PC-3 (cell line): Measurements from ENCODE around the gene TIAM1. TPM values are rescaled to one million over a fixed set of nuclear protein-coding genes. Genes with fewer than 3 reads are reported as not detected.

ENCODE experiments used
- ATAC-seq: fragments of 200-7000 bp; cut with Tn5 transposase; 2 replicates; pipeline ENCODE4 v1.9.1; 2020; ENCODE audit warnings: mild to moderate bottlenecking, moderate library complexity
- BruUV-seq: library from RNA; stranded (reverse); fragments of 400-500 nt; replicated peaks from 2 replicates; lab custom pipeline; 2021; lab: Mats Ljungman, UMichigan
- CTCF ChIA-PET: fragments of 300-600 bp; sonication (Branson Sonifier 250); formaldehyde crosslinking; loops from one replicate; lab custom pipeline; 2022; ENCODE audit warnings: antibody characterized with exemption; lab: Charles Lee
- POLR2A ChIA-PET: fragments of 300-600 bp; sonication (Branson Sonifier 250); formaldehyde crosslinking; loops from one replicate; lab custom pipeline; 2022; ENCODE audit warnings: antibody characterized with exemption; ENCODE audit not compliant: unreplicated experiment; lab: Charles Lee
- DNase-seq: peaks from one replicate; pipeline ENCODE4 v3.0.0-alpha.2; 2015
- H2AFZ ChIP-seq: fragments of 300-600 bp; sonication (generic); 2 replicates; pipeline ENCODE4 v1.6.0; 2016; ENCODE audit warnings: antibody characterized with exemption, low read length
- H3F3A ChIP-seq: fragments of 300-600 bp; sonication (generic); one replicate; pipeline ENCODE4 v1.6.0; 2017; ENCODE audit warnings: antibody characterized with exemption, low read length, control low read depth, mild to moderate bottlenecking; ENCODE audit not compliant: unreplicated experiment
- H3K27ac ChIP-seq: fragments of 300-600 bp; sonication (generic); 2 replicates; pipeline ENCODE4 v1.5.1; 2016; ENCODE audit warnings: mild to moderate bottlenecking, low read length
- H3K27me3 ChIP-seq: fragments of 300-600 bp; sonication (generic); 2 replicates; pipeline ENCODE4 v1.6.1; 2016; ENCODE audit warnings: low read length, mixed read lengths
- H3K36me3 ChIP-seq: fragments of 300-600 bp; sonication (generic); 2 replicates; pipeline ENCODE4 v1.6.1; 2016; ENCODE audit warnings: low read depth, mixed run types, low read length, mixed read lengths
- H3K4me1 ChIP-seq: fragments of 300-600 bp; sonication (generic); 2 replicates; pipeline ENCODE4 v1.5.1; 2016; ENCODE audit warnings: low read length; ENCODE audit not compliant: insufficient read depth
- H3K4me2 ChIP-seq: fragments of 300-600 bp; sonication (generic); 2 replicates; pipeline ENCODE4 v1.6.0; 2016; ENCODE audit warnings: low read length
- H3K4me3 ChIP-seq: fragments of 300-600 bp; sonication (generic); 2 replicates; pipeline ENCODE4 v1.5.1; 2016; ENCODE audit warnings: mild to moderate bottlenecking, low read length, mixed read lengths
- H3K79me2 ChIP-seq: fragments of 300-600 bp; sonication (generic); 2 replicates; pipeline ENCODE4 v1.6.1; 2017; ENCODE audit warnings: low read length, mixed read lengths
- H3K9ac ChIP-seq: fragments of 300-600 bp; sonication (generic); 2 replicates; pipeline ENCODE4 v1.6.0; 2016; ENCODE audit warnings: mild to moderate bottlenecking, low read length
- H3K9me2 ChIP-seq: fragments of 300-600 bp; sonication (generic); replicated peaks from 2 replicates; pipeline ENCODE4 v1.6.1; 2016; ENCODE audit warnings: mixed run types, low read length, mixed read lengths
- H3K9me3 ChIP-seq: fragments of 300-600 bp; sonication (generic); 2 replicates; pipeline ENCODE4 v1.6.1; 2016; ENCODE audit warnings: low read length, mixed read lengths
- H4K20me1 ChIP-seq: fragments of 300-600 bp; sonication (generic); 2 replicates; pipeline ENCODE4 v1.6.1; 2016; ENCODE audit warnings: low read length, mixed read lengths
- EZH2 ChIP-seq: fragments of 300-600 bp; sonication (generic); IDR thresholded peaks from one replicate; pipeline ENCODE4 v1.6.1; 2017; ENCODE audit warnings: antibody characterized with exemption, mild to moderate bottlenecking, low read length; ENCODE audit not compliant: unreplicated experiment
- EZH2phosphoT487 ChIP-seq: fragments of 300-600 bp; sonication (generic); IDR thresholded peaks from 2 replicates; pipeline ENCODE4 v1.6.1; 2018; ENCODE audit warnings: mild to moderate bottlenecking, antibody characterized with exemption, low read length, borderline replicate concordance
- intact Hi-C: fragments of 100-400 bp; cut with micrococcal nuclease; formaldehyde crosslinking; loops from 2 replicates; pipeline ENCODE4 v1.9.0; 2023
- total RNA-seq: library from RNA; depleted of rRNA; stranded (reverse); fragments of >200 nt; gene quantifications from 2 replicates; pipeline ENCODE4 v1.2.3, GENCODE V29; 2014
- TF ChIP-seq, protein P1 (sequence below): fragments of 300-600 bp; sonication (generic); conservative IDR thresholded peaks from 2 replicates; pipeline ENCODE4 v1.5.1; 2017; ENCODE audit warnings: antibody characterized with exemption, low read depth, mild to moderate bottlenecking, low read length

Gene TIAM1
- total RNA-seq, 1 experiment from 2014 or later = 19.1 TPM

DNA sequence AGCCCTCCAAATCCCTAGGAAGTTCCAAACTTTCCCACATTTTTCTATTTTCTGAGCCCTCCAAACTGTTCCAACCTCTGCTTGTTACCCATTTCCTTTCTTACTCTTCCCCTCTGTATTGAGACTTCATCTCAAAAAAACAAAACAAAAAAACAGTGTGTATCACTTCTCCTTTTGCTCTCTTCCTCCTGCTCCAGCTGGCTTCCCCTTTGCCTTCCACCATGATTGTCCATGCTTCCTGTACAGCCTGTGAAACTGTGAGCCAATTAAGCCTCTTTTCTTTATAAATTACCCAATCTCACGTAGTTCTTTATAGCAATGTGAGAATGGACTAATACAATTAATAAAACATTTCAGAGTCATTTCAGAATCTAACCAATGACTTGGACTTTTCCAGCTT is 236.2 kb downstream of the TIAM1 start:
- CTCF ChIA-PET = no interaction called here
- BruUV-seq = no TSS peak

DNA sequence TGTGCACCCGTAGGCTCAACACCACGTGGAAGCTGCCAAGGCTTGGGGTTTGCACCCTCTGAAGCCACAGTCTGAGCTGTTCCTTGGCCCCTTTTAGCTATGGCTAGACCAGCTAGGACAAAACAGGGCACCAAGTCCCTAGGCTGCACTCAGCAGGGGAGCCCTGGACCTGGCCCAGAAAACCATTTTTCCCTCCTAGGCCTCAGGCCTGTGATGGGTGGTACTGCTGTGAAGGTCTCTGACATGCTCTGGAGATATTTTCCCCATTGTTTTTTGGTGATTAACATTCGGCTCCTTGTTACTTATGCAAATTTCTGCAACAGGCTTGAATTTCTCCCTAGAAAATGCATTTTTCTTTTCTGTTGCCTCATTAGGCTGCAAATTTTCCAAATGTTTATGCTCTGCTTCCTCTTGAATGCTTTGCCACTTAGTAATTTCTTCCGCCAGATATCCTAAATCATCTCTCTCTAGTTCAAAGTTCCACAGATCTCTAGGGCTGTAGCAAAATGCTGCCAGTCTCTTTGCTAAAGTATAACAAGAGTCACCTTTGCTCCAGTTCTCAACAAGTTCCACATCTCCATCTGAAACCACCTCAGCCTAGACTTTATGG is 236.8 kb downstream of the TIAM1 start:
- TF ChIP-seq, protein P1, sequence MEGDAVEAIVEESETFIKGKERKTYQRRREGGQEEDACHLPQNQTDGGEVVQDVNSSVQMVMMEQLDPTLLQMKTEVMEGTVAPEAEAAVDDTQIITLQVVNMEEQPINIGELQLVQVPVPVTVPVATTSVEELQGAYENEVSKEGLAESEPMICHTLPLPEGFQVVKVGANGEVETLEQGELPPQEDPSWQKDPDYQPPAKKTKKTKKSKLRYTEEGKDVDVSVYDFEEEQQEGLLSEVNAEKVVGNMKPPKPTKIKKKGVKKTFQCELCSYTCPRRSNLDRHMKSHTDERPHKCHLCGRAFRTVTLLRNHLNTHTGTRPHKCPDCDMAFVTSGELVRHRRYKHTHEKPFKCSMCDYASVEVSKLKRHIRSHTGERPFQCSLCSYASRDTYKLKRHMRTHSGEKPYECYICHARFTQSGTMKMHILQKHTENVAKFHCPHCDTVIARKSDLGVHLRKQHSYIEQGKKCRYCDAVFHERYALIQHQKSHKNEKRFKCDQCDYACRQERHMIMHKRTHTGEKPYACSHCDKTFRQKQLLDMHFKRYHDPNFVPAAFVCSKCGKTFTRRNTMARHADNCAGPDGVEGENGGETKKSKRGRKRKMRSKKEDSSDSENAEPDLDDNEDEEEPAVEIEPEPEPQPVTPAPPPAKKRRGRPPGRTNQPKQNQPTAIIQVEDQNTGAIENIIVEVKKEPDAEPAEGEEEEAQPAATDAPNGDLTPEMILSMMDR = no peak
- TF ChIP-seq EZH2phosphoT487 (no peak), EZH2 (no peak)
- Histone ChIP-seq H3K27me3 (no peaks in the 10 kb centered on the region), H4K20me1 (no peaks in the 10 kb centered on the region), H3K9ac (no peak overlapping the region), H3K9me3 (no peaks in the 10 kb centered on the region), H3K4me3 (no peak overlapping the region), H3F3A (no peaks in the 10 kb centered on the region), H3K4me2 (no peak overlapping the region), H3K79me2 (no peaks in the 10 kb centered on the region), H2AFZ (no peak overlapping the region), H3K27ac (no peak overlapping the region), H3K36me3 (no peaks in the 10 kb centered on the region), H3K9me2 (no peaks in the 10 kb centered on the region), H3K4me1 (no peaks in the 10 kb centered on the region)
- BruUV-seq = no TSS peak
- intact Hi-C loops = loop anchor here (10.0 kb wide), 1 partner anchor 238 kb away; the partner anchor contains the start of gene TIAM1
- DNase-seq (no peak), ATAC-seq (no peak)
- CTCF ChIA-PET = no interaction called here
- POLR2A ChIA-PET = no interaction called here

More for the DNA sequence above, 236.2 kb downstream of the TIAM1 start:
- H3F3A ChIP-seq = no peaks in the 10 kb centered on the region
- H3K4me3 ChIP-seq = no peak overlapping the region
- ATAC-seq = no peak
- H3K4me1 ChIP-seq = no peaks in the 10 kb centered on the region
- H3K4me2 ChIP-seq = no peak overlapping the region
- H2AFZ ChIP-seq = no peak overlapping the region
- no peaks in the 10 kb centered on the region for H3K27me3 ChIP-seq
- H3K27ac ChIP-seq = no peak overlapping the region
- H3K79me2 ChIP-seq = no peaks in the 10 kb centered on the region
- no peaks in the 10 kb centered on the region for H3K9me3 ChIP-seq
- intact Hi-C loops = loop anchor here (10.0 kb wide), 1 partner anchor 237 kb away; the partner anchor contains the start of gene TIAM1
- TF ChIP-seq, protein P1 = no peak
- TF ChIP-seq EZH2phosphoT487 (no peak), EZH2 (no peak)
- H3K9ac ChIP-seq = no peak overlapping the region
- DNase-seq = no peak
- H3K36me3 ChIP-seq = no peaks in the 10 kb centered on the region
- no peaks in the 10 kb centered on the region for H3K9me2 ChIP-seq
- POLR2A ChIA-PET = no interaction called here
- H4K20me1 ChIP-seq = no peaks in the 10 kb centered on the region

DNA sequence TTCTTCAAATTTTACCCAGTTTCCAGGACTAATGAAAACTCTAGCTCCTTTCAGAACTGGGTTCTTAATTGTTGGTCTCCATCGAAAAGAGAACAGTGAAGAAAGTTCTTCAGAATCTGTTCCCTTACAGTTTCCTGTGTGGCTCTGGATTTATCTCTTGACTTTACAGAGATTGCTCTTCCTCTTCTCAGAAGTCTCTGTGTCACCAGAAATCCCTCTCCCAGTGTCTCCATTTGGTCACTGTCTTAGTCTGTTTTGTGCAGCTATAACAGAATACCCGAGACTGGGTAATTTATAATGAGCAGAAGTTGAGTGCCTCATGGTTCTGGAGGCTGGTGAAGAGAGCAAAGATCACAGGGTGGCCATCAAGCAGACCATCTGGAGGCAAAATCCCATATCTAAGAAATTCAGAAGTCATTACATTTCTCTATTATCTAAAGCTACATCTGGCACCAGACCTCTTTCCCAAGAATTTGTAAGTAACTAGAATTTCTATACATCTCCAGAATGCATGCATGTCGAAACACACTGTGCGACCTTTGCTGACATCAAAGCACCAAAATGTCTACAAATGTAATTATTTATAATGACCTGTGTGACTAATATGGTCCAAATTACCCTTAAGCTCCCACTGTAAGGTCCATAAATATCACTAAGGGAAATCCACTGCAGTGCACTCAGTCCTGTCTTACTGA is 240.3 kb downstream of the TIAM1 start:
- no peaks in the 10 kb centered on the region for H4K20me1 ChIP-seq
- H2AFZ ChIP-seq = no peak overlapping the region
- H3F3A ChIP-seq = no peaks in the 10 kb centered on the region
- no peak overlapping the region for H3K9ac ChIP-seq
- H3K79me2 ChIP-seq = no peaks in the 10 kb centered on the region
- no peaks in the 10 kb centered on the region for H3K36me3 ChIP-seq
- CTCF ChIA-PET = no interaction called here
- no peak overlapping the region for H3K4me2 ChIP-seq
- DNase-seq (no peak), ATAC-seq (no peak)
- no peaks in the 10 kb centered on the region for H3K27me3 ChIP-seq
- TF ChIP-seq EZH2phosphoT487 = no peak
- TF ChIP-seq, protein P1 = no peak
- no peak for TF ChIP-seq EZH2
- no peaks in the 10 kb centered on the region for H3K4me1 ChIP-seq
- POLR2A ChIA-PET = no interaction called here
- H3K4me3 ChIP-seq = no peak overlapping the region
- no TSS peak for BruUV-seq
- no peak overlapping the region for H3K27ac ChIP-seq
- H3K9me3 ChIP-seq = no peaks in the 10 kb centered on the region
- no peaks in the 10 kb centered on the region for H3K9me2 ChIP-seq
- intact Hi-C loops = loop anchor here (10.0 kb wide), 1 partner anchor 241 kb away; the partner anchor contains the start of gene TIAM1
